Fibroblast of lung (primary cell): Measurements from ENCODE around the gene FNDC3B. TPM values are rescaled to one million over a fixed set of nuclear protein-coding genes. Genes with fewer than 3 reads are reported as not detected.
A peak's percentile ranks its signal among the peaks of the same experiment; 100 is the strongest.

Experiments used
- DNase-seq, 2 donors: peaks; one replicate each; pipeline versions ENCODE4 v3.0.0 to v3.0.0-alpha.2; 2010; ENCODE audit warnings: low read depth in 2 of 2
- H2AFZ ChIP-seq: 2 replicates; pipeline ENCODE4 v1.5.1; 2012; ENCODE audit warnings: low read length, control low read depth, inconsistent platforms
- H3K27ac ChIP-seq: 2 replicates; pipeline ENCODE4 v1.5.1; 2011; ENCODE audit warnings: low read length, control low read depth; ENCODE audit not compliant: insufficient read depth
- H3K27me3 ChIP-seq: 2 replicates; pipeline ENCODE4 v1.5.1; 2011; ENCODE audit warnings: mild to moderate bottlenecking, low read length; ENCODE audit not compliant: control insufficient read depth, insufficient read depth
- H3K36me3 ChIP-seq: 2 replicates; pipeline ENCODE4 v1.5.1; 2011; ENCODE audit warnings: low read length; ENCODE audit not compliant: control insufficient read depth, insufficient read depth
- H3K4me1 ChIP-seq: 2 replicates; pipeline ENCODE4 v1.5.1; 2011; ENCODE audit warnings: low read length; ENCODE audit not compliant: control insufficient read depth, insufficient read depth; ENCODE audit errors: extremely low read depth
- H3K4me2 ChIP-seq: 2 replicates; pipeline ENCODE4 v1.5.1; 2011; ENCODE audit warnings: low read length, control low read depth; ENCODE audit not compliant: insufficient read depth; ENCODE audit errors: extremely low read depth
- H3K4me3 ChIP-seq, 4 experiments: fragments of 200-600 bp in 1 of 4; sonication (generic) in 1 of 4; replicated peaks in 1 of 4; 2 replicates each; pipeline ENCODE4 v1.5.1; 2011 to 2016; ENCODE audit warnings: low read length in 4 of 4, low read depth in 3 of 4, mild to moderate bottlenecking in 3 of 4, control low read depth in 2 of 4, inconsistent platforms in 1 of 4, mixed read lengths in 1 of 4; ENCODE audit not compliant: insufficient read depth in 1 of 4; ENCODE audit errors: control extremely low read depth in 1 of 4
- H3K79me2 ChIP-seq: 2 replicates; pipeline ENCODE4 v1.5.1; 2012; ENCODE audit warnings: mild to moderate bottlenecking, low read length, inconsistent platforms; ENCODE audit not compliant: control insufficient read depth, insufficient read depth
- H3K9ac ChIP-seq: 2 replicates; pipeline ENCODE4 v1.5.1; 2011; ENCODE audit warnings: mild to moderate bottlenecking, low read length, control low read depth; ENCODE audit not compliant: insufficient read depth
- H3K9me3 ChIP-seq: 2 replicates; pipeline ENCODE4 v1.5.1; 2012; ENCODE audit warnings: low read depth, low read length; ENCODE audit not compliant: control insufficient read depth, insufficient read depth
- H4K20me1 ChIP-seq: 2 replicates; pipeline ENCODE4 v1.5.1; 2011; ENCODE audit warnings: low read length; ENCODE audit not compliant: control insufficient read depth, insufficient read depth; ENCODE audit errors: extremely low read depth
- CTCF ChIP-seq, 2 donors: IDR thresholded peaks in 1 of 2; conservative IDR thresholded peaks in 1 of 2; 1 replicate in 1 of 2; 2 replicates in 1 of 2; pipeline ENCODE4 v1.5.1; 2011 to 2012; ENCODE audit warnings: low read length in 2 of 2, control low read depth in 1 of 2, inconsistent platforms in 1 of 2, low read depth in 1 of 2, mild to moderate bottlenecking in 1 of 2
- EZH2 ChIP-seq: IDR thresholded peaks from 2 replicates; pipeline ENCODE4 v1.5.1; 2012; ENCODE audit warnings: low read length, control low read depth, mild to moderate bottlenecking; ENCODE audit errors: missing control alignments
- polyA plus RNA-seq, 2 donors: library from polyadenylated mRNA; depleted of rRNA in 1 of 2; stranded (reverse) in 1 of 2; unstranded in 1 of 2; fragments of >200 nt; gene quantifications; 2 replicates each; pipeline ENCODE4 v1.2.1, GENCODE V29; 2011 to 2012; ENCODE audit warnings: missing spikeins in 1 of 2
- total RNA-seq: library from RNA; depleted of rRNA; stranded (reverse); fragments of >200 nt; gene quantifications from 2 replicates; pipeline ENCODE4 v1.2.1, GENCODE V29; 2014

Gene FNDC3B
- total and polyA plus RNA-seq, 2 donors (not counting 1 experiment from before 2014, with no cell fraction given): 26.1 to 76.8 TPM

- no peak overlapping the region for H2AFZ ChIP-seq
- peaks cover 49% of the 10 kb centered on the region for H3K79me2 ChIP-seq
- H3K4me2 ChIP-seq: no peak overlapping the region
- DNase-seq: no peak
- no peak overlapping the region for H3K9ac ChIP-seq
- peaks cover 5% of the 10 kb centered on the region for H4K20me1 ChIP-seq
- no peaks in the 10 kb centered on the region for H3K36me3 ChIP-seq
- H3K4me1 ChIP-seq: peaks cover 31% of the 10 kb centered on the region
- no peaks in the 10 kb centered on the region for H3K27me3 ChIP-seq
- no peaks in the 10 kb centered on the region for H3K9me3 ChIP-seq
- H3K27ac ChIP-seq: no peak overlapping the region
- TF ChIP-seq EZH2 (no peak), CTCF (conservative IDR thresholded peaks at IDR 0.05 in 1 of 2, IDR thresholded peaks at IDR 0.05 in 1 of 2; ENCODE audit: low read depth in 1 of 2, low read length in 2 of 2) (no peak)
- H3K4me3 ChIP-seq: no peak overlapping the region
Observed at GRCh38 chr3:172170841-172171240, 131.5 kb downstream of the FNDC3B start.

- Histone ChIP-seq H3K27me3 (no peaks in the 10 kb centered on the region), H3K4me3 (no peak overlapping the region), H3K4me1 (peaks cover 31% of the 10 kb centered on the region), H3K79me2 (peaks cover 48% of the 10 kb centered on the region), H3K9ac (no peak overlapping the region), H2AFZ (no peak overlapping the region), H3K36me3 (no peaks in the 10 kb centered on the region), H3K27ac (no peak overlapping the region), H3K4me2 (no peak overlapping the region), H4K20me1 (peaks cover 5% of the 10 kb centered on the region), H3K9me3 (no peaks in the 10 kb centered on the region)
- DNase-seq: peak in 1 of 2 donors; percentile 37
- no peak for TF ChIP-seq EZH2
Observed at GRCh38 chr3:172171396-172172075, 132.2 kb downstream of the FNDC3B start.

GRCh38 chr3:172173316-172174254 is 134.2 kb downstream of the FNDC3B start:
- H2AFZ ChIP-seq: no peak overlapping the region
- H3K4me2 ChIP-seq: no peak overlapping the region
- H3K27me3 ChIP-seq: no peaks in the 10 kb centered on the region
- H3K79me2 ChIP-seq: peaks cover 46% of the 10 kb centered on the region
- H3K27ac ChIP-seq: no peak overlapping the region
- H3K9ac ChIP-seq: no peak overlapping the region
- no peak for DNase-seq
- H3K4me3 ChIP-seq: no peak overlapping the region
- no peaks in the 10 kb centered on the region for H3K9me3 ChIP-seq
- H3K36me3 ChIP-seq: no peaks in the 10 kb centered on the region
- peaks cover 5% of the 10 kb centered on the region for H4K20me1 ChIP-seq
- H3K4me1 ChIP-seq: peaks cover 28% of the 10 kb centered on the region
- TF ChIP-seq CTCF (conservative IDR thresholded peaks at IDR 0.05 in 1 of 2, IDR thresholded peaks at IDR 0.05 in 1 of 2; ENCODE audit: low read depth in 1 of 2, low read length in 2 of 2) (no peak), EZH2 (no peak)
